HepG2 (cell line): ENCODE results near the gene PRKCZ. TPM values are rescaled to one million over a fixed set of nuclear protein-coding genes. Genes with fewer than 3 reads are reported as not detected.

ENCODE experiments used
- ATAC-seq: fragments of 200-7000 bp; cut with Tn5 transposase; 3 replicates; pipeline ENCODE4 v1.9.1; 2020; ENCODE audit warnings: mild to moderate bottlenecking, moderate library complexity
- BruUV-seq: library from RNA; stranded (reverse); fragments of 400-500 nt; replicated peaks from 2 replicates; lab custom pipeline; 2021; lab: Mats Ljungman, UMichigan
- CTCF ChIA-PET: fragments of 300-600 bp; formaldehyde crosslinking; extraction: SDS; loops from one replicate; lab custom pipeline; 2021; ENCODE audit warnings: low total read pairs, inconsistent platforms, low intra/inter-chr PET ratio; lab: Yijun Ruan, JAX
- POLR2A ChIA-PET: fragments of 350-600 bp; sonication (Branson Sonifier 250); formaldehyde crosslinking; loops from one replicate; lab custom pipeline; 2020; ENCODE audit warnings: antibody characterized with exemption, inconsistent platforms; lab: Yijun Ruan, JAX
- DNase-seq: peaks from one replicate; pipeline ENCODE4 v3.0.0-alpha.2; 2015; ENCODE audit warnings: low spot score
- FAIRE-seq: peaks from 3 replicates; lab custom pipeline; 2011; peaks lifted over from hg19 to GRCh38; lab: Jason Lieb, UNC
- H2AFZ ChIP-seq: one replicate; pipeline ENCODE4 v1.6.1; 2011; ENCODE audit warnings: low read length, inconsistent platforms
- H3K27ac ChIP-seq: fragments of 300-600 bp; 3 replicates; pipeline ENCODE4 v1.8.0; 2011; ENCODE audit warnings: mixed run types, mild to moderate bottlenecking, mixed read lengths, low read length, inconsistent platforms; ENCODE audit not compliant: insufficient read depth; ENCODE audit errors: extremely low read length
- H3K27me3 ChIP-seq, 2 experiments: fragments of 200-600 bp in 1 of 2; 2 replicates in 1 of 2; 3 replicates in 1 of 2; pipeline versions ENCODE4 v1.6.0 to v1.8.0; 2011; ENCODE audit warnings: low read length in 2 of 2, mild to moderate bottlenecking in 2 of 2, moderate library complexity in 2 of 2, inconsistent platforms in 1 of 2; ENCODE audit not compliant: insufficient read depth in 2 of 2, control insufficient read depth in 1 of 2
- H3K36me3 ChIP-seq, 2 experiments: fragments of 200-600 bp in 1 of 2; replicated peaks in 1 of 2; 2 replicates in 1 of 2; 3 replicates in 1 of 2; pipeline versions ENCODE4 v1.5.1 to v1.8.0; 2011; ENCODE audit warnings: low read length in 2 of 2, inconsistent platforms in 1 of 2; ENCODE audit not compliant: insufficient read depth in 2 of 2, control insufficient read depth in 1 of 2
- H3K4me1 ChIP-seq: 2 replicates; pipeline ENCODE4 v1.5.1; 2012; ENCODE audit warnings: low read length, inconsistent platforms; ENCODE audit not compliant: insufficient read depth
- H3K4me2 ChIP-seq: 2 replicates; pipeline ENCODE4 v1.6.0; 2011; ENCODE audit warnings: low read depth, low read length, inconsistent platforms
- H3K4me3 ChIP-seq, 3 experiments: fragments of 200-600 bp in 1 of 3; sonication (generic), shearing (Covaris generic) in 1 of 3; replicated peaks in 1 of 3; 2 replicates each; pipeline ENCODE4 v1.5.1; 2011 to 2016; ENCODE audit warnings: low read length in 3 of 3, inconsistent platforms in 2 of 3, low read depth in 2 of 3, mild to moderate bottlenecking in 2 of 3, control low read depth in 1 of 3, mixed read lengths in 1 of 3; ENCODE audit not compliant: insufficient read depth in 1 of 3
- H3K79me2 ChIP-seq: one replicate; pipeline ENCODE4 v1.6.1; 2011; ENCODE audit warnings: low read length, inconsistent platforms; ENCODE audit not compliant: insufficient read depth
- H3K9ac ChIP-seq: 2 replicates; pipeline ENCODE4 v1.6.0; 2011; ENCODE audit warnings: mild to moderate bottlenecking, low read depth, low read length, inconsistent platforms; ENCODE audit not compliant: insufficient read depth
- H3K9me3 ChIP-seq: 2 replicates; pipeline ENCODE4 v1.5.1; 2012; ENCODE audit warnings: mild to moderate bottlenecking, low read length
- H4K20me1 ChIP-seq: 2 replicates; pipeline ENCODE4 v1.6.0; 2011; ENCODE audit warnings: inconsistent platforms, mild to moderate bottlenecking, low read length, moderate library complexity; ENCODE audit not compliant: insufficient read depth
- DBP ChIP-seq: sonication (generic); formaldehyde crosslinking; IDR thresholded peaks from 2 replicates; pipeline ENCODE4 v1.4.0; 2020; ENCODE audit warnings: missing genetic modification reagents; ENCODE audit errors: not compliant biosample characterization
- DMAP1 ChIP-seq: IDR thresholded peaks from 2 replicates; pipeline ENCODE4 v1.6.1; 2016
- DRAP1 ChIP-seq: IDR thresholded peaks from 2 replicates; pipeline ENCODE4 v1.6.1; 2016; ENCODE audit warnings: missing genetic modification reagents, missing compliant biosample characterization
- GATA4 ChIP-seq: sonication (generic); IDR thresholded peaks from 2 replicates; pipeline ENCODE4 v1.6.1; 2016; ENCODE audit warnings: antibody characterized with exemption, low read depth, borderline replicate concordance
- PITX1 ChIP-seq: sonication (generic); formaldehyde crosslinking; IDR thresholded peaks from 2 replicates; pipeline ENCODE4 v1.5.1; 2020; ENCODE audit warnings: mild to moderate bottlenecking, missing genetic modification reagents
- RFX1 ChIP-seq: fragments of 450-650 bp; IDR thresholded peaks from 2 replicates; pipeline ENCODE4 v1.6.1; 2017
- SMAD1 ChIP-seq: sonication (generic); formaldehyde crosslinking; IDR thresholded peaks from 2 replicates; pipeline ENCODE4 v1.4.0; 2020; ENCODE audit warnings: missing genetic modification reagents, low read depth, mild to moderate bottlenecking, borderline replicate concordance
- THAP8 ChIP-seq: sonication (generic); formaldehyde crosslinking; IDR thresholded peaks from 2 replicates; pipeline ENCODE4 v1.5.1; 2020; ENCODE audit warnings: missing genetic modification reagents, mild to moderate bottlenecking, borderline replicate concordance
- XBP1 ChIP-seq: sonication (generic); formaldehyde crosslinking; IDR thresholded peaks from 2 replicates; pipeline ENCODE4 v1.5.0; 2020; ENCODE audit warnings: missing genetic modification reagents
- ZC3H13 ChIP-seq: sonication (generic); formaldehyde crosslinking; IDR thresholded peaks from 2 replicates; pipeline ENCODE4 v1.8.1; 2023; ENCODE audit warnings: mild to moderate bottlenecking, missing genetic modification reagents, moderate library complexity
- ZNF225 ChIP-seq: sonication (generic); formaldehyde crosslinking; IDR thresholded peaks from 2 replicates; pipeline ENCODE4 v1.4.0; 2020; ENCODE audit warnings: mild to moderate bottlenecking, missing genetic modification reagents
- ZNF260 ChIP-seq: sonication (generic); formaldehyde crosslinking; IDR thresholded peaks from 2 replicates; pipeline ENCODE4 v1.4.0; 2020; ENCODE audit warnings: missing genetic modification reagents, low read depth, mild to moderate bottlenecking, borderline replicate concordance
- ZNF441 ChIP-seq: sonication (generic); formaldehyde crosslinking; IDR thresholded peaks from 2 replicates; pipeline ENCODE4 v1.7.0; 2021; ENCODE audit warnings: missing genetic modification reagents, borderline replicate concordance
- ZNF446 ChIP-seq: sonication (generic); formaldehyde crosslinking; IDR thresholded peaks from 2 replicates; pipeline ENCODE4 v1.5.0; 2020; ENCODE audit warnings: mild to moderate bottlenecking, missing genetic modification reagents
- ZNF660 ChIP-seq: sonication (generic); formaldehyde crosslinking; IDR thresholded peaks from 2 replicates; pipeline ENCODE4 v1.5.1; 2020; ENCODE audit warnings: mild to moderate bottlenecking, low read depth, missing genetic modification reagents, borderline replicate concordance
- ZNF687 ChIP-seq: sonication (generic); formaldehyde crosslinking; IDR thresholded peaks from 2 replicates; pipeline ENCODE4 v1.5.1; 2020; ENCODE audit warnings: mild to moderate bottlenecking, missing genetic modification reagents, moderate library complexity
- WGBS: methylation state at CpG from one replicate; pipeline ENCODE4 v1.1.6; 2017; ENCODE audit warnings: low lambda C conversion rate; 5-methylcytosine and 5-hydroxymethylcytosine counted together
- in situ Hi-C: cut with HindIII; loops from 2 replicates; pipeline ENCODE4 v1.10.0; 2017; ENCODE audit warnings: low pct_unique_long_range_greater_than_20kb; ENCODE audit not compliant: extremely low pct_ligation_motif_present
- intact Hi-C: fragments of 100-400 bp; cut with micrococcal nuclease; formaldehyde crosslinking; loops from one replicate; pipeline ENCODE4 v1.10.0; 2022; ENCODE audit not compliant: unreplicated experiment
- polyA plus RNA-seq, 8 experiments: library from polyadenylated mRNA; depleted of rRNA in 3 of 8; stranded (reverse) in 7 of 8; unstranded in 1 of 8; fragments of >200 nt; fragmentation: Illumina TruSeq in 4 of 8; extraction: Trizol in 4 of 8; gene quantifications; 2 replicates each; pipeline versions ENCODE4 v1.2.1 to v1.2.3, GENCODE V29; 2011 to 2016; ENCODE audit warnings: low read depth in 4 of 8, missing spikeins in 1 of 8, mixed read lengths in 1 of 8; ENCODE audit not compliant: insufficient read depth in 1 of 8
- total RNA-seq, 5 experiments: library from RNA; depleted of rRNA; stranded (reverse); fragments of >200 nt; fragmentation: Illumina TruSeq; extraction: Trizol; gene quantifications; 2 replicates each; pipeline ENCODE4 v1.2.3, GENCODE V29; 2016; ENCODE audit warnings: low read depth in 1 of 5

Gene PRKCZ
- total and polyA plus RNA-seq, 2 of the 13 experiments (the other 11 are each of a cell fraction or from before 2014, with no cell fraction given): 34.7 to 85.2 TPM

GRCh38 chr1:2112280-2112701 is 62.1 kb downstream of the PRKCZ start (continued):
- TF ChIP-seq ZNF687 (no peak), XBP1 (CRISPR knock-in tag) (no peak), ZNF260 (no peak), ZC3H13 (CRISPR knock-in tag) (no peak), DMAP1 (no peak), ZNF446 (CRISPR knock-in tag) (no peak)
- TF ChIP-seq, all 625 proteins: peak for 0

- Histone ChIP-seq H3K36me3 (no peaks in the 10 kb centered on the region; a peak in 2 of 5 replicates), H4K20me1 (no peaks in the 10 kb centered on the region), H3K27me3 (no peaks in the 10 kb centered on the region), H3K4me1 (no peaks in the 10 kb centered on the region), H3K27ac (no peak overlapping the region), H3K9ac (no peak overlapping the region), H3K4me3 (no peak overlapping the region), H3K79me2 (no peaks in the 10 kb centered on the region), H2AFZ (no peak overlapping the region), H3K9me3 (no peaks in the 10 kb centered on the region), H3K4me2 (no peak overlapping the region)
- intact Hi-C loops (no loop called here), in situ Hi-C loops (no loop called here)
- no peak for TF ChIP-seq GATA4
- TF ChIP-seq PITX1: no peak
- no peak for TF ChIP-seq ZNF441 (CRISPR knock-in tag)
- no peak for TF ChIP-seq DRAP1 (CRISPR knock-in tag)
- TF ChIP-seq DBP (CRISPR knock-in tag): no peak
- TF ChIP-seq SMAD1 (CRISPR knock-in tag): no peak
- TF ChIP-seq RFX1: no peak
- TF ChIP-seq ZNF225 (CRISPR knock-in tag): no peak
- TF ChIP-seq THAP8 (CRISPR knock-in tag): no peak
- no peak for TF ChIP-seq ZNF660 (CRISPR knock-in tag)
- WGBS: 97% methylated on average over 15 of the region's 15 CpGs
- ATAC-seq (no peak), FAIRE-seq (no peak), DNase-seq (no peak)
- BruUV-seq: no TSS peak
- ChIA-PET CTCF (no interaction called here), POLR2A (no interaction called here)
Measured at GRCh38 chr1:2113620-2114135, 63.5 kb downstream of the PRKCZ start.
